Panc1 (cell line): ENCODE measurements around the gene SH2D1A. TPM values are rescaled to one million over a fixed set of nuclear protein-coding genes. Genes with fewer than 3 reads are reported as not detected.

Experiments
- ATAC-seq: fragments of 200-7000 bp; cut with Tn5 transposase; 2 replicates; pipeline ENCODE4 v1.9.1; 2020; ENCODE audit warnings: mild to moderate bottlenecking, moderate library complexity
- BruUV-seq: library from RNA; stranded (reverse); fragments of 400-500 nt; replicated peaks from 2 replicates; lab custom pipeline; 2021; lab: Mats Ljungman, UMichigan
- CTCF ChIA-PET: fragments of 300-600 bp; sonication (Branson Sonifier 250); formaldehyde crosslinking; loops from one replicate; lab custom pipeline; 2022; ENCODE audit warnings: antibody characterized with exemption; lab: Charles Lee
- POLR2A ChIA-PET: fragments of 300-600 bp; sonication (Branson Sonifier 250); formaldehyde crosslinking; loops from one replicate; lab custom pipeline; 2022; ENCODE audit warnings: antibody characterized with exemption; lab: Charles Lee
- DNase-seq: peaks from one replicate; pipeline ENCODE4 v3.0.0-alpha.2; 2010; ENCODE audit warnings: low read depth, low spot score
- H3K27ac ChIP-seq: 2 replicates; pipeline ENCODE4 v1.5.1; 2011; ENCODE audit warnings: mild to moderate bottlenecking, low read length, inconsistent platforms
- H3K27me3 ChIP-seq: fragments of 200-500 bp; sonication (Bioruptor generic); 2 replicates; pipeline ENCODE4 v1.6.0; 2014; ENCODE audit warnings: low read length, inconsistent platforms; ENCODE audit not compliant: control insufficient read depth, insufficient read depth
- H3K36me3 ChIP-seq: fragments of 200-500 bp; sonication (Bioruptor generic); 2 replicates; pipeline ENCODE4 v1.5.1; 2014; ENCODE audit warnings: inconsistent platforms, mild to moderate bottlenecking, low read length, moderate library complexity; ENCODE audit not compliant: control insufficient read depth, insufficient read depth
- H3K4me1 ChIP-seq: 2 replicates; pipeline ENCODE4 v1.5.1; 2011; ENCODE audit warnings: inconsistent platforms, mild to moderate bottlenecking, low read length, moderate library complexity; ENCODE audit not compliant: control insufficient read depth, insufficient read depth
- H3K4me3 ChIP-seq, 2 experiments: 2 replicates each; pipeline ENCODE4 v1.5.1; 2011 to 2012; ENCODE audit warnings: low read depth in 2 of 2, low read length in 2 of 2, mild to moderate bottlenecking in 2 of 2, inconsistent platforms in 1 of 2, moderate library complexity in 1 of 2
- H3K9me3 ChIP-seq: fragments of 200-500 bp; sonication (Bioruptor generic); 2 replicates; pipeline ENCODE4 v1.5.1; 2014; ENCODE audit warnings: low read depth, mild to moderate bottlenecking, inconsistent platforms, low read length, moderate library complexity; ENCODE audit not compliant: control insufficient read depth, insufficient read depth
- POLR2AphosphoS5 ChIP-seq: IDR thresholded peaks from 2 replicates; pipeline ENCODE4 v1.6.1; 2012; ENCODE audit warnings: mild to moderate bottlenecking, low read depth, low read length, moderate library complexity
- SIN3A ChIP-seq: IDR thresholded peaks from 2 replicates; pipeline ENCODE4 v1.6.1; 2012; ENCODE audit warnings: low read depth, mild to moderate bottlenecking, low read length, moderate library complexity, borderline replicate concordance; ENCODE audit not compliant: insufficient read depth
- TCF7L2 ChIP-seq: IDR thresholded peaks from 2 replicates; pipeline ENCODE4 v1.6.1; 2011; ENCODE audit warnings: mild to moderate bottlenecking, low read depth, low read length, inconsistent platforms
- in situ Hi-C: cut with HindIII; loops from 2 replicates; pipeline ENCODE4 v1.10.0; 2016; ENCODE audit warnings: low sequenced_read_pairs, low pct_unique_long_range_greater_than_20kb
- intact Hi-C: fragments of 100-400 bp; cut with micrococcal nuclease; formaldehyde crosslinking; loops from one replicate; pipeline ENCODE4 v1.10.0; 2022; ENCODE audit not compliant: unreplicated experiment
- total RNA-seq: library from RNA; stranded (reverse); gene quantifications from one replicate; pipeline ENCODE4 v1.2.1, GENCODE V29; 2021; ENCODE audit not compliant: unreplicated experiment
- TF ChIP-seq, protein P1 (sequence below): fragments of 450-650 bp; IDR thresholded peaks from 2 replicates; pipeline ENCODE4 v1.5.1; 2017; ENCODE audit warnings: mild to moderate bottlenecking
- TF ChIP-seq, protein P2 (sequence below), 2 experiments: IDR thresholded peaks; 2 replicates each; pipeline ENCODE4 v1.6.1; 2011 to 2012; ENCODE audit warnings: low read depth in 2 of 2, control low read depth in 1 of 2, low read length in 1 of 2, mild to moderate bottlenecking in 1 of 2, moderate library complexity in 1 of 2; ENCODE audit not compliant: insufficient read depth in 1 of 2

Gene SH2D1A
- total RNA-seq, 1 experiment from 2014 or later: 0.21 TPM

DNA sequence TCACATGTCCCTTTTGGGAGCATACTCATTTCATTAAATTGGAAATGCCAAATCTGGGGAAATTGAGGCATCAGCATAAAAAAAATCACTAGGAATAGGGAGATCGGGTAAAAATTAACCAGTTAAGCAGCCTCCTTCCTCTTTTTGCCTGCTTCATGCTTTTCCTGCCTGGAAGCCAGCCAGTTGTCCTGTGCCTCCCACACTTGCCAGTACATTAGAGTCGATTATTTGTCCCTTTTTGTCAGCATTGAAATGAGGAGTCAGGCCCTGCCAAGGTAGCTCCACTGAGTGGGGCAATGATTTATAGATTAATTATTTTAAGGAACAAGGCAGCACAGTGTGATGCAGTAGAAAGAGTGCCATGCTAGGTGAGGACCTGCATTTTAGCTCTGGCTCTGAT is 55.3 kb downstream of the SH2D1A start:
- TF ChIP-seq SIN3A: no peak
- no peak for TF ChIP-seq TCF7L2
- TF ChIP-seq, protein P1, sequence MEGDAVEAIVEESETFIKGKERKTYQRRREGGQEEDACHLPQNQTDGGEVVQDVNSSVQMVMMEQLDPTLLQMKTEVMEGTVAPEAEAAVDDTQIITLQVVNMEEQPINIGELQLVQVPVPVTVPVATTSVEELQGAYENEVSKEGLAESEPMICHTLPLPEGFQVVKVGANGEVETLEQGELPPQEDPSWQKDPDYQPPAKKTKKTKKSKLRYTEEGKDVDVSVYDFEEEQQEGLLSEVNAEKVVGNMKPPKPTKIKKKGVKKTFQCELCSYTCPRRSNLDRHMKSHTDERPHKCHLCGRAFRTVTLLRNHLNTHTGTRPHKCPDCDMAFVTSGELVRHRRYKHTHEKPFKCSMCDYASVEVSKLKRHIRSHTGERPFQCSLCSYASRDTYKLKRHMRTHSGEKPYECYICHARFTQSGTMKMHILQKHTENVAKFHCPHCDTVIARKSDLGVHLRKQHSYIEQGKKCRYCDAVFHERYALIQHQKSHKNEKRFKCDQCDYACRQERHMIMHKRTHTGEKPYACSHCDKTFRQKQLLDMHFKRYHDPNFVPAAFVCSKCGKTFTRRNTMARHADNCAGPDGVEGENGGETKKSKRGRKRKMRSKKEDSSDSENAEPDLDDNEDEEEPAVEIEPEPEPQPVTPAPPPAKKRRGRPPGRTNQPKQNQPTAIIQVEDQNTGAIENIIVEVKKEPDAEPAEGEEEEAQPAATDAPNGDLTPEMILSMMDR: no peak
- TF ChIP-seq POLR2AphosphoS5: no peak
- TF ChIP-seq, protein P2, sequence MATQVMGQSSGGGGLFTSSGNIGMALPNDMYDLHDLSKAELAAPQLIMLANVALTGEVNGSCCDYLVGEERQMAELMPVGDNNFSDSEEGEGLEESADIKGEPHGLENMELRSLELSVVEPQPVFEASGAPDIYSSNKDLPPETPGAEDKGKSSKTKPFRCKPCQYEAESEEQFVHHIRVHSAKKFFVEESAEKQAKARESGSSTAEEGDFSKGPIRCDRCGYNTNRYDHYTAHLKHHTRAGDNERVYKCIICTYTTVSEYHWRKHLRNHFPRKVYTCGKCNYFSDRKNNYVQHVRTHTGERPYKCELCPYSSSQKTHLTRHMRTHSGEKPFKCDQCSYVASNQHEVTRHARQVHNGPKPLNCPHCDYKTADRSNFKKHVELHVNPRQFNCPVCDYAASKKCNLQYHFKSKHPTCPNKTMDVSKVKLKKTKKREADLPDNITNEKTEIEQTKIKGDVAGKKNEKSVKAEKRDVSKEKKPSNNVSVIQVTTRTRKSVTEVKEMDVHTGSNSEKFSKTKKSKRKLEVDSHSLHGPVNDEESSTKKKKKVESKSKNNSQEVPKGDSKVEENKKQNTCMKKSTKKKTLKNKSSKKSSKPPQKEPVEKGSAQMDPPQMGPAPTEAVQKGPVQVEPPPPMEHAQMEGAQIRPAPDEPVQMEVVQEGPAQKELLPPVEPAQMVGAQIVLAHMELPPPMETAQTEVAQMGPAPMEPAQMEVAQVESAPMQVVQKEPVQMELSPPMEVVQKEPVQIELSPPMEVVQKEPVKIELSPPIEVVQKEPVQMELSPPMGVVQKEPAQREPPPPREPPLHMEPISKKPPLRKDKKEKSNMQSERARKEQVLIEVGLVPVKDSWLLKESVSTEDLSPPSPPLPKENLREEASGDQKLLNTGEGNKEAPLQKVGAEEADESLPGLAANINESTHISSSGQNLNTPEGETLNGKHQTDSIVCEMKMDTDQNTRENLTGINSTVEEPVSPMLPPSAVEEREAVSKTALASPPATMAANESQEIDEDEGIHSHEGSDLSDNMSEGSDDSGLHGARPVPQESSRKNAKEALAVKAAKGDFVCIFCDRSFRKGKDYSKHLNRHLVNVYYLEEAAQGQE (IDR thresholded peaks at IDR 0.05; ENCODE audit: insufficient read depth in 1 of 2, low read depth in 2 of 2, low read length in 1 of 2): no peak
- H3K27ac ChIP-seq: no peak overlapping the region
- no peaks in the 10 kb centered on the region for H3K4me1 ChIP-seq
- no TSS peak for BruUV-seq
- DNase-seq (no peak), ATAC-seq (no peak)
- H3K4me3 ChIP-seq: no peak overlapping the region
- H3K9me3 ChIP-seq: no peaks in the 10 kb centered on the region
- ChIA-PET POLR2A (no interaction called here), CTCF (no interaction called here)
- intact Hi-C loops: no loop called here
- no peaks in the 10 kb centered on the region for H3K27me3 ChIP-seq
- in situ Hi-C loops: no loop called here
- no peaks in the 10 kb centered on the region for H3K36me3 ChIP-seq

DNA sequence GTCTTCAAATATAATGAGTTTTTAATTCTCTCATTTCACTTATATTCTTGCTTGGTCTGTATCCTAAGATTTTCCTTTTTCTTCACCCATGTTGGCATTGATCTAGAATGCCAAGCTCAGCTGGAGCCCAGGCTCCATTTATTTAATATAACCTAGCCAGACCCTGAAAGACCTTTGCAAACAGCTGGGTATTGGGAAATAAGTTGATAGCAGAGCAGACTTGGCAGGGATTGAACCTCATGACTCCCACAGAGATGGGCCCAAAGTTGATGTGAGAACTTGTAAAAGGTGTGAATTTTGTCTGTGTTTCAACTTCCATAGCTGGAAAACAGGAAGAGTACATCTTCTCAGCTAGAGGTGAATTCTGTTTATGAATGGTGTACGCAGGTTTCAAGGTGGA is 59.5 kb downstream of the SH2D1A start:
- BruUV-seq: no TSS peak
- Histone ChIP-seq H3K27me3 (no peaks in the 10 kb centered on the region), H3K4me1 (no peaks in the 10 kb centered on the region), H3K4me3 (no peak overlapping the region), H3K9me3 (no peaks in the 10 kb centered on the region), H3K27ac (no peak overlapping the region), H3K36me3 (no peaks in the 10 kb centered on the region)
- CTCF ChIA-PET: no interaction called here
- in situ Hi-C loops: no loop called here
- POLR2A ChIA-PET: no interaction called here
- DNase-seq (no peak), ATAC-seq (no peak)
- intact Hi-C loops: no loop called here
- TF ChIP-seq, protein P2 (IDR thresholded peaks at IDR 0.05; ENCODE audit: insufficient read depth in 1 of 2, low read depth in 2 of 2, low read length in 1 of 2): no peak
- TF ChIP-seq POLR2AphosphoS5 (no peak), TCF7L2 (no peak)
